T-helper 1 cell treated with Interleukin-12 subunit alpha and Interleukin-12 subunit beta and Interleukin-4 antibody, amounts not matched to agents 30 μg/mL and 1 μg/mL, for 36 hours (primary cell): ENCODE results near the gene MLLT3.

Source experiments
- H3K27ac Mint-ChIP-seq: one replicate; pipeline ENCODE4 v1.8.0; 2021; ENCODE audit warnings: mild to moderate bottlenecking, mixed read lengths
- H3K27me3 Mint-ChIP-seq: one replicate; pipeline ENCODE4 v1.8.0; 2021; ENCODE audit warnings: low read depth, mixed read lengths
- H3K36me3 Mint-ChIP-seq: one replicate; pipeline ENCODE4 v1.8.0; 2021; ENCODE audit warnings: low read depth, mixed read lengths
- H3K4me1 Mint-ChIP-seq: one replicate; pipeline ENCODE4 v1.8.0; 2021; ENCODE audit warnings: low read depth, mixed read lengths
- H3K4me3 Mint-ChIP-seq: one replicate; pipeline ENCODE4 v1.8.0; 2021; ENCODE audit warnings: mild to moderate bottlenecking, moderate library complexity, mixed read lengths
- H3K9me3 Mint-ChIP-seq: one replicate; pipeline ENCODE4 v1.8.0; 2021; ENCODE audit warnings: mixed read lengths

Gene MLLT3

GRCh38 chr9:20512106-20512505, 110.2 kb downstream of the MLLT3 start:
- H3K27me3 Mint-ChIP-seq, result no peaks in the 10 kb centered on the region
- no peaks in the 10 kb centered on the region for H3K9me3 Mint-ChIP-seq
- peaks cover 71% of the 10 kb centered on the region for H3K4me1 Mint-ChIP-seq
- H3K4me3 Mint-ChIP-seq, result no peak overlapping the region
- peak overlapping the region; percentile 0 for H3K27ac Mint-ChIP-seq
- H3K36me3 Mint-ChIP-seq, result peaks cover 17% of the 10 kb centered on the region

DNA sequence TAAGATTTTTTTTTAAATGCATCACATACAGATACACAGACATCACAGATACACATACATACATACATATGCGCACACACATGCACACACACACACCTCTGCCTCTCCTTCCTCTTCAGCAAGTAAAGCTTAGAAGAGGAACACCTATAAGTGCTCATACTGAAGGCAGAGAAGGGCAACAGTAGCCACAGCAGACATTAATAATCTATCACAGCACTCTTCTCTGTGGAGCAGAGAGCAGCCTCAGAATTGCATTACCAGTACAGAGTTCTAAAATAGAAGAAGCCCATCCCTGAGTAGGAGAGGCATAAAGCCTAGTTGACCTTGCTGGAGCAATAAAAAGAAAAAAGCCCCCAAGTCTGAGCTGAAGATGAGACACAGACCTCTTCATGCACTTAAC, 110.6 kb downstream of the MLLT3 start:
- Mint-ChIP-seq H3K9me3 (no peaks in the 10 kb centered on the region), H3K36me3 (peaks cover 16% of the 10 kb centered on the region), H3K4me1 (peaks cover 72% of the 10 kb centered on the region), H3K27ac (peak overlapping the region; percentile 33), H3K27me3 (no peaks in the 10 kb centered on the region), H3K4me3 (no peak overlapping the region)

DNA sequence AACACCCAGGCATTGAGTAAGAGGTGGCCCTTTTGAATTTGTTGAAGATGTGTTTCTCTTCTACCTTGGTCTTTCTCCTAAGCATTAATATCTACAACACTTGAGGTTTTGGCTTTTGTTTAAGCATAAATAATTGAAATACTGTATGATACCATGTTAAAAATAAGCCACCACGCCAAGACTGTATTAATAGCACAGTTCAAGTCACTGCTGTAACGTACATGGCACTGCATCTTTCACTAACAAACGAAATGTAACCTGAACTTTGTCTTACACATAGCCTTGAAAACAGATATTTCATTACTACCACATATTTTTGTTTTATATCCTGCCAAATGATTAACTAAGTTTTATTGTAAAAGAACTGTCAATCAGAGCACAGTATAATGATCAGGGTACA, 112.8 kb downstream of the MLLT3 start:
- Mint-ChIP-seq H3K27ac (no peak overlapping the region), H3K4me1 (peaks cover 67% of the 10 kb centered on the region), H3K4me3 (no peak overlapping the region), H3K36me3 (peaks cover 17% of the 10 kb centered on the region), H3K27me3 (no peaks in the 10 kb centered on the region), H3K9me3 (no peaks in the 10 kb centered on the region)

- peak overlapping the region; percentile 37 for H3K27ac Mint-ChIP-seq
- H3K4me3 Mint-ChIP-seq, result peak overlapping the region; percentile 45
- H3K9me3 Mint-ChIP-seq, result no peaks in the 10 kb centered on the region
- H3K27me3 Mint-ChIP-seq, result no peaks in the 10 kb centered on the region
- H3K4me1 Mint-ChIP-seq, result peaks cover 66% of the 10 kb centered on the region
- H3K36me3 Mint-ChIP-seq, result peaks cover 16% of the 10 kb centered on the region
Measured at GRCh38 chr9:20508242-20508641, 114.1 kb downstream of the MLLT3 start.

GRCh38 chr9:20507431-20507830, 114.9 kb downstream of the MLLT3 start:
- H3K9me3 Mint-ChIP-seq, result no peaks in the 10 kb centered on the region
- H3K27ac Mint-ChIP-seq, result no peak overlapping the region
- H3K36me3 Mint-ChIP-seq, result peaks cover 15% of the 10 kb centered on the region
- no peaks in the 10 kb centered on the region for H3K27me3 Mint-ChIP-seq
- no peak overlapping the region for H3K4me3 Mint-ChIP-seq
- peaks cover 62% of the 10 kb centered on the region for H3K4me1 Mint-ChIP-seq

DNA sequence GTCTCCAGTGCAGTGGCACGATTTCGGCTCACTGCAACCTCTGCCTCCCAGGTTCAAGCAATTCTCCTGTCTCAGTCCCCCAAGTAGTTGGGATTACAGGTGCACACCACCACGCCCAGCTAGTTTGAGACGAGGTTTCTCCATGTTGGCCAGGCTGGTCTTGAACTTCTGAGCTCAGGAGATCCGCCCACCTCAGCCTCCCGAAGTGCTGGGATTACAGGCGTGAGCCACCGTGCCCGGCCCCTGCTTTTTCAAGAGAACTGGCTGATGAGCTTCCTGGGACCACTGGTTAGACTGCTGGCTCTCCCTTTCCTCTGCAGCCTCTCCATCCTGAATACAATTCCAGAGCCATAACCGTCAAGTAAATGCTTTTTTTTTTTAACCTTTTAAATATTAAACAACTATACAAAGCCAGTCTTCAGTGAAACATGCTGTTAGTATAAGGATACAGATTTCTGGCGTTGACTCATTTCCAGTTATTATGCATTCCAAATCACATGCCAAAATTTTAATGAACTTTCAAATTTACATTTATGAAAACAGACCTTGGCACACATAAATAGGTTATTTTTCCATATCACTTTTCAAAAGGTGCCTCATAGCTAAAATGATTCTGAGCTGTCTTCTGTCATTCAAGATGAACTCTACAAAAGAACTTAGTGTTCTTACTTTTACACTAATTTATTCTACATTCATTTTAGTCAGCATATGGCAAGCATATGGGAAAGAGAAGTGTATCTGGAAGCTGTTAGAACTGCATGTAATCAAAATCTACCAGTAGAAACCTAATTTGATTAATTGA, 116.0 kb downstream of the MLLT3 start:
- H3K4me1 Mint-ChIP-seq, result peaks cover 51% of the 10 kb centered on the region
- H3K27me3 Mint-ChIP-seq, result no peaks in the 10 kb centered on the region
- no peak overlapping the region for H3K27ac Mint-ChIP-seq

DNA sequence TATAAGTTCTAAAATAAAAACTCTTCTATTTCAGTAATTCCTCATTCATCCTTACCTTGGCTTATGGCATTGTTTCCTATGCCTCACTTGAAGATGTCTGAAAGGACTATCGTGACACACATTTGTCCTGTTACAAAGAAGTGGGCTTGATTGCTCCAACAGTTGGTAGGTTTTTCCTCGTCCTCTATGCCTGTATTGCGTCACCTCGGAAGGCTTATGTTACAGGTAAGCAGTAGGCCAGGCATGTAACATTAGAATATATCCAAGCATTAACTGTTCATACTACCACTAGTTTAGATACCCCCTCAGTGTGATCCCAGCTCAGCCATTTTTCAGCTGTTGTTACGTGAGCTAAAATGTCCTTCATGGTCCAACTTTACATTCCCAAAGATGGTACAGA, 116.7 kb downstream of the MLLT3 start:
- no peak overlapping the region for H3K27ac Mint-ChIP-seq
- no peak overlapping the region for H3K4me3 Mint-ChIP-seq
- H3K4me1 Mint-ChIP-seq, result peaks cover 55% of the 10 kb centered on the region
- no peaks in the 10 kb centered on the region for H3K27me3 Mint-ChIP-seq
- H3K36me3 Mint-ChIP-seq, result peaks cover 21% of the 10 kb centered on the region
- H3K9me3 Mint-ChIP-seq, result no peaks in the 10 kb centered on the region

More for the DNA sequence above, 116.0 kb downstream of the MLLT3 start:
- no peak overlapping the region for H3K4me3 Mint-ChIP-seq
- no peaks in the 10 kb centered on the region for H3K9me3 Mint-ChIP-seq
- peaks cover 15% of the 10 kb centered on the region for H3K36me3 Mint-ChIP-seq

DNA sequence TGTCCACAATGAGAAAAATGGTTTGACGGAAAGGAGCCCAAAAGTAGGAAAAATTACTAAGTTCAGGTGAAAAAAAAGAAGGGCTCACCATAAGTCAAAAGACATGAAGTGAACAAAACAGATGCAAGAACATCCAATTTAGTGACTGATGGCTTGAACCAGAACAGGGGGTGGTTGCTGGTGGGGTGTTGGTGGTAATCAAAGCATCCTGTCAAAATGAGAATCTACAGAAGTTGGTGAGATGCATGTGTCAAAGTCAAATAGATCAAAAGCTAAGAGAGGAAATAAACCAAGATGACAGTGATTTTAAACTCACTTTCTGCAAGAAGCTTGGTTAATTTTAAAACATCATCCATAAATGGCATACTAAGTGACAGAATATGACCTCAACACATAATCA, 117.4 kb downstream of the MLLT3 start:
- no peaks in the 10 kb centered on the region for H3K27me3 Mint-ChIP-seq
- H3K4me1 Mint-ChIP-seq, result peaks cover 60% of the 10 kb centered on the region
- H3K36me3 Mint-ChIP-seq, result peaks cover 24% of the 10 kb centered on the region
- H3K27ac Mint-ChIP-seq, result peak overlapping the region; percentile 14
- H3K9me3 Mint-ChIP-seq, result no peaks in the 10 kb centered on the region
- H3K4me3 Mint-ChIP-seq, result peak overlapping the region; percentile 20

GRCh38 chr9:20500101-20500500, 122.2 kb downstream of the MLLT3 start:
- peaks cover 24% of the 10 kb centered on the region for H3K36me3 Mint-ChIP-seq
- H3K4me1 Mint-ChIP-seq, result peaks cover 41% of the 10 kb centered on the region
- H3K27ac Mint-ChIP-seq, result no peak overlapping the region
- H3K9me3 Mint-ChIP-seq, result no peaks in the 10 kb centered on the region
- H3K4me3 Mint-ChIP-seq, result no peak overlapping the region
- no peaks in the 10 kb centered on the region for H3K27me3 Mint-ChIP-seq

- Mint-ChIP-seq H3K9me3 (no peaks in the 10 kb centered on the region), H3K4me1 (peaks cover 33% of the 10 kb centered on the region), H3K36me3 (peaks cover 21% of the 10 kb centered on the region), H3K27ac (no peak overlapping the region), H3K4me3 (no peak overlapping the region), H3K27me3 (no peaks in the 10 kb centered on the region)
Measured at GRCh38 chr9:20499013-20499412, 123.3 kb downstream of the MLLT3 start.

- H3K4me1 Mint-ChIP-seq, result peaks cover 25% of the 10 kb centered on the region
- H3K36me3 Mint-ChIP-seq, result peaks cover 15% of the 10 kb centered on the region
- no peaks in the 10 kb centered on the region for H3K27me3 Mint-ChIP-seq
- no peaks in the 10 kb centered on the region for H3K9me3 Mint-ChIP-seq
- no peak overlapping the region for H3K4me3 Mint-ChIP-seq
- no peak overlapping the region for H3K27ac Mint-ChIP-seq
Measured at GRCh38 chr9:20496328-20496727, 126.0 kb downstream of the MLLT3 start.

DNA sequence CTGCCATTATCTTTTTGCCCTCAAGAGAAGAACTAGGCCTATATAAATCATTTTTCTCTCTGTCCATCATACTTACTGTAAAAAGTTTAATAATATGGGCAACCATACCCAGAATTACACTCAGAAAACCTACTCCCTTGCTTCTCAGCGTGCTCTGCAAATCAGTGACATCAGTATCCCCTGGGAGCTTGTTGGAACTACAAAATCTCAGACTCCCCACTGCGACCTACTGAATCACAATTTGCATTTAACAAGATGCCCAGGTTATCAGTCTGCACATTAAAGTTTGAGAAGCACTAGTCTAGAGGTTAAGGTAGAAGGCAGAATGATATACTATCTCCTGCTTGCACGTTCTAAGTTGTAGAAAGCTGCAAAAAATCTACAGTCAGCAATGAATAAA, 127.2 kb downstream of the MLLT3 start:
- H3K9me3 Mint-ChIP-seq, result no peaks in the 10 kb centered on the region
- H3K4me3 Mint-ChIP-seq, result no peak overlapping the region
- peaks cover 21% of the 10 kb centered on the region for H3K4me1 Mint-ChIP-seq
- H3K36me3 Mint-ChIP-seq, result peaks cover 8% of the 10 kb centered on the region
- no peaks in the 10 kb centered on the region for H3K27me3 Mint-ChIP-seq
- H3K27ac Mint-ChIP-seq, result no peak overlapping the region

DNA sequence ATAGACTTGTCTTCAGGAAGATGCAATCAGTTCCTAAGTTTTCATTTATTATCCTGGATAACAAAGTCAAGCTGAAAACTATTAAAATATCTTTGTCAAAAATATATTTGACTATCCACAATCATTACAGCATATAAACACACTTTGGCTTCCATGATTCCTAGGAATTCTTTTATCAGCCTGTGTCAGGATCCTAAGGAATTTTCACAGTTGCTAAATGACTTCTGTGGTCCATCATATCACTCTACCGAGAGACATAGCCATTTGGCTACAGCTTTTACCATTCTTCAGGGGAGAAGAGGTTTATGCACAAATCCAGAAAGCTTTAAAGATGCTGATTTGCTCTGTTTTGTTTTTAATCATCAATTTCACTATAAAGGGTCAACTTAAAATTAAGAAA, 128.3 kb downstream of the MLLT3 start:
- Mint-ChIP-seq H3K27me3 (no peaks in the 10 kb centered on the region), H3K27ac (no peak overlapping the region), H3K4me3 (no peak overlapping the region), H3K4me1 (peaks cover 25% of the 10 kb centered on the region), H3K9me3 (no peaks in the 10 kb centered on the region), H3K36me3 (peaks cover 4% of the 10 kb centered on the region)

DNA sequence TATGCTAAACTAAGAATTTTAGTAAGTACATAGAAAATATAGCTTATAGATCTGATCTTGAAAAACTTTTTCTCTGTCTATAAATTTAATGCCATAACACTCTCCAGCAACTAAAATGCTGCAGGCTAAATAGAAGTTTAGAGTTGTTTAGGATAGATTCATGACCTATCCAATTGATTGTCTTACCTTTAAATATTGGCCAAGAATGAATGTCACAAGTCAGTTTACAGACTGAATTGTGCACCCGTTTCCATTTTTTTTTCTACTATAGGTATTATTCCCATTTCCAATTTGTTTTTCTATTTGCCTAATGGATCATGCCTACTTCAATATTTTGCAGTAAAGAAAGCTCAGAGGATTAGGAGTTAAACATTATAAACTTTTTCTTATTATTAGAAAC, 129.5 kb downstream of the MLLT3 start:
- peaks cover 24% of the 10 kb centered on the region for H3K4me1 Mint-ChIP-seq
- H3K27ac Mint-ChIP-seq, result no peak overlapping the region
- peaks cover 3% of the 10 kb centered on the region for H3K36me3 Mint-ChIP-seq
- no peaks in the 10 kb centered on the region for H3K27me3 Mint-ChIP-seq
- H3K4me3 Mint-ChIP-seq, result no peak overlapping the region
- no peaks in the 10 kb centered on the region for H3K9me3 Mint-ChIP-seq

DNA sequence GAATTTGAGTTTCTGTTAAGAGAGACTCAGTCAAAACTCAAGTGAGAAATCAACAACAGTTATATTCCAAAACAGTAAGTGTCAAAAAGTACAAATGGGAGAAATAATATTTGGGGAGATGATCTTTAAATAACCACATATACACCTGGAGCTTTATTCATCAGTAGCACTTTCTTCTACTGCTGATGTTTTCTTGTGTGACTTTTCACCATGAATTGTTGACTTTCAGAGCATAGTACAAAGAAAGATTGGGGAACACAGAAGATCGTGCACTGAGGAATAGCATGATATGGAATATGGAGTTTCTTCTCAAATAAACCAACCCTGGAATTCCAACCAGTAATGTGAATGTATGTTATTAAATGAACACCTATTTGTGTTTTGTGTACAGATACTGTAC, 130.7 kb downstream of the MLLT3 start:
- peaks cover 22% of the 10 kb centered on the region for H3K4me1 Mint-ChIP-seq
- peaks cover 3% of the 10 kb centered on the region for H3K36me3 Mint-ChIP-seq
- H3K27me3 Mint-ChIP-seq, result no peaks in the 10 kb centered on the region
- H3K4me3 Mint-ChIP-seq, result no peak overlapping the region
- no peak overlapping the region for H3K27ac Mint-ChIP-seq
- no peaks in the 10 kb centered on the region for H3K9me3 Mint-ChIP-seq
